T-helper 17 cell (primary cell): ENCODE data around the gene LACTBL1. TPM values are rescaled to one million over a fixed set of nuclear protein-coding genes. Genes with fewer than 3 reads are reported as not detected.

Source experiments
- ATAC-seq: fragments of 150-1000 bp; cut with Tn5 transposase; 2 replicates; pipeline ENCODE4 v1.10.0; 2021; ENCODE audit warnings: mild to moderate bottlenecking, moderate library complexity
- DNase-seq, 3 donors: peaks; one replicate each; pipeline versions ENCODE4 v3.0.0 to v3.0.0-alpha.2; 2020 to 2021
- H3K9me3 ChIP-seq: one replicate; pipeline ENCODE4 v1.7.0; 2013; ENCODE audit warnings: low read length, mild to moderate bottlenecking; ENCODE audit not compliant: control insufficient read depth, poor library complexity, severe bottlenecking
- H3K27ac Mint-ChIP-seq: one replicate; pipeline ENCODE4 v1.8.0; 2022; ENCODE audit warnings: mild to moderate bottlenecking, moderate library complexity, mixed read lengths
- H3K27me3 Mint-ChIP-seq: one replicate; pipeline ENCODE4 v1.8.0; 2022; ENCODE audit warnings: mixed read lengths
- H3K36me3 Mint-ChIP-seq: one replicate; pipeline ENCODE4 v1.8.0; 2022; ENCODE audit warnings: low read depth, mixed read lengths
- H3K4me1 Mint-ChIP-seq: one replicate; pipeline ENCODE4 v1.8.0; 2022; ENCODE audit warnings: mild to moderate bottlenecking, mixed read lengths
- H3K4me3 Mint-ChIP-seq: one replicate; pipeline ENCODE4 v1.8.0; 2022; ENCODE audit warnings: mild to moderate bottlenecking, moderate library complexity, mixed read lengths
- total RNA-seq, 4 donors: library from RNA in 2 of 4; stranded (reverse) in 2 of 4; gene quantifications; one replicate each; pipeline ENCODE4 v1.2.3 and lab custom pipeline; 2022 to 2026

LACTBL1 gene
- total RNA-seq, 2 donors from 2014 or later: not detected

DNA sequence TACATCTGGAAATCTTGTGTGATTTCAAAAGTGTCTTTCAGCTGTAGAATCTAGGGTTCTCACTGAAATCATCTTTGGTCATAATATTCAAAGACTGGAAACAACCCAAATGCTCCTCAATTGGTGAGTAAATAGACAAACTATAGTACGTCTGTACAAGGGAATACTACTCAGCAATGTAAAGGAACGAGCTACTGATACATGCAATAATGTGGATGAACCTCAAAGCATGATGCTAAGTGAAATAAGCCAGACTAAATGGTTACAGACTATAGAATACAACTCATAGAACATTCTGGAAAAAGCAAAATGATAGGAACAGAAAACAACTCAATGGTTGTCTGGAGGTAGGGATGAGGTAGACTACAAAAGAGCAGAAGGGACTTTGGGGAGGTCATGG lies 2.6 kb downstream of the LACTBL1 start:
- Mint-ChIP-seq H3K4me3 (no peak overlapping the region), H3K27me3 (peaks cover 66% of the 10 kb centered on the region), H3K4me1 (peaks cover 6% of the 10 kb centered on the region), H3K36me3 (peaks cover 7% of the 10 kb centered on the region), H3K27ac (no peak overlapping the region)
- DNase-seq (no peak), ATAC-seq (no peak)
- H3K9me3 ChIP-seq: peaks cover 3% of the 10 kb centered on the region

DNA sequence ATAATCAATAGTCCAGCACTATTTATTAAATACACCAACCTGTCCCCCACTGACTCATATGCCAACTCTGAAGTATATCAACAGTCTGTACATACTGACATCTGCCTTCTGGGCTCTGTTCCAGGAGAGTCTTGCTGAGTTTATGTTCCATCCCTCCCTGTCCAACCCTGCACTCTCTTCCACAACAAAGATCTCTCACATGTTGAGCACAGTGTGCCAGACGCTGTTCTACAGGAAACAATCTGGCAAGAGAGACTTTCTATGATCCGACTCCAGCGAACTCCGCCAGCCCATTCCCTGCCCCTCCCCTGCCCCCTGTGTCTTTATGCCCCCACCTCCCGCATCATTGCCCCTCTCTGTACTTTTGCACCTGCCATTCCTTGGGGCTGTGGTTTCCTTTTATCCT lies 3.4 kb downstream of the LACTBL1 start:
- peaks cover 6% of the 10 kb centered on the region for H3K4me1 Mint-ChIP-seq
- no peak for ATAC-seq
- H3K36me3 Mint-ChIP-seq: peaks cover 7% of the 10 kb centered on the region
- no peak for DNase-seq
- H3K27ac Mint-ChIP-seq: no peak overlapping the region
- peaks cover 58% of the 10 kb centered on the region for H3K27me3 Mint-ChIP-seq
- no peak overlapping the region for H3K4me3 Mint-ChIP-seq
- H3K9me3 ChIP-seq: peaks cover 3% of the 10 kb centered on the region

DNA sequence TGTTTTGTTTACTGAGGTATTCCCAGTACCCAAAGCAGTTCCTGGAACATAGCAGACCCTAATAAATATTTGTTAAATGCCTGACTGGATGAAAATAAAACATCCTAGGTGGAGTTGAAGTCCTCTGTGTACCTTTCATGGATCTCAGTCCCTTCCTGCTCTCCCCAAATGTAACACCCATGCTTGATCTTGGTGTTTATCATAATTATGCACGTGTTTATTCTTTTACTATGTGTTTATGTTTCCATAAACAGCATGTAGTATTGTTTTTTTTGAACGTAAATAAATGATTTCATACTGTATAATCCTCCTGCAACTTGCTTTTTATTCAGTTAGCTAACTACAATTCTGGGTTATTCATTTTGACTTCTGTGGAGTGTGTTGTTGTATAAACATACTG lies 4.8 kb downstream of the LACTBL1 start:
- DNase-seq: no peak
- H3K27me3 Mint-ChIP-seq: peaks cover 54% of the 10 kb centered on the region
- peaks cover 7% of the 10 kb centered on the region for H3K36me3 Mint-ChIP-seq
- no peak for ATAC-seq
- H3K4me1 Mint-ChIP-seq: peaks cover 8% of the 10 kb centered on the region
- peaks cover 3% of the 10 kb centered on the region for H3K9me3 ChIP-seq
- H3K4me3 Mint-ChIP-seq: no peak overlapping the region
- H3K27ac Mint-ChIP-seq: no peak overlapping the region

DNA sequence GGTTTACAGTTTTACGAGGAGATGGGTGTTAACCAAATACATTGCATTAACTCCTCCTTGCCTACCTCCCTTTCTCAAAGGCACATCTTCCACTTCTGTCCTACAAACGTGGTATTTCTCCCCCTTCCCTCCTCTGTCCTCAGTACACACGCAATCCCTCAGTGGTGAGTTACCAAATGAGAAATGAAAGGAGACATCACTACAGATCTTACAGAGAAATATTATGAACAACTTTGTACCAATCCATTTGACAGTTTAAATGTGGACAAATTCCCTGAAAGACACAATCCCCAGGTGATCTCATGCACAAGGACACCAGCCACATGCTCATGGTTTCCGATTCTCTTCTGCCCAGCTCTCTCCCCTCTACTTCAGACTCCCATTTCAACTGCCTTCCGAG lies 6.4 kb downstream of the LACTBL1 start:
- no peak overlapping the region for H3K27ac Mint-ChIP-seq
- no peak for ATAC-seq
- peaks cover 3% of the 10 kb centered on the region for H3K9me3 ChIP-seq
- H3K27me3 Mint-ChIP-seq: peaks cover 48% of the 10 kb centered on the region
- DNase-seq: no peak
- no peak overlapping the region for H3K4me3 Mint-ChIP-seq
- H3K36me3 Mint-ChIP-seq: peaks cover 7% of the 10 kb centered on the region
- H3K4me1 Mint-ChIP-seq: peaks cover 6% of the 10 kb centered on the region

DNA sequence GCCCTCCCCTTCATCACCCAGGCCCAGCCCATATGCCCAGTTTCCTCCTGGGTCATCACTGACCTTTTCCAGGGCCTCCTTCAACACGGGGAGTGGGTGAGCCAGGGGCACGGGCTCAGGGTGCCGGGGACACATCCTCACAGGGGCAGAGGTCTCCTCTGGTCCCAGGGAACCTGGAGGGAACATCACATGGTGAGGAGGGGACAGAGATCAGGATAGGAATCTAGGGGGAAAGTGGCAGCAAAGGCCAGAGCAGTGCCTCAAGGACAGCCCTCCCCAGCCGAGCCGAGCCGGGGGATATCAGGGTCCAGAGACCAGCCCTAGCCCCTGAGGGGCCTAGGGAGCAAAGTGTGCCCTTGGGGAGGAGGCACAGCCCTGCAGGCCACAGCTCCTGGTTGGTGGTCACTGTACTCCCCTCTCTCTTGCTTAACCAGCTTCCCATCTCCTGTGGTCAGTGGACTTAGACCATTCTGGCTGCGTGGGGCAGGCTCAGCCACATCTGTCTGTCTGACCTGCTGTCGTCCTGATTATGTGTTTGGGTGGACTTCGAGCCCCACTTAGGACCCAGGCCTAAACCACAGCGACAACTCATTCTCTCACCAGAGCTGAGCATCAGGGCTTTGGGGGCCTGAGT lies 9.5 kb downstream of the LACTBL1 start:
- ATAC-seq: no peak
- peaks cover 3% of the 10 kb centered on the region for H3K9me3 ChIP-seq
- H3K36me3 Mint-ChIP-seq: no peaks in the 10 kb centered on the region
- H3K27ac Mint-ChIP-seq: no peak overlapping the region
- no peak overlapping the region for H3K4me3 Mint-ChIP-seq
- DNase-seq: no peak
- peaks cover 26% of the 10 kb centered on the region for H3K27me3 Mint-ChIP-seq
- H3K4me1 Mint-ChIP-seq: peaks cover 4% of the 10 kb centered on the region

DNA sequence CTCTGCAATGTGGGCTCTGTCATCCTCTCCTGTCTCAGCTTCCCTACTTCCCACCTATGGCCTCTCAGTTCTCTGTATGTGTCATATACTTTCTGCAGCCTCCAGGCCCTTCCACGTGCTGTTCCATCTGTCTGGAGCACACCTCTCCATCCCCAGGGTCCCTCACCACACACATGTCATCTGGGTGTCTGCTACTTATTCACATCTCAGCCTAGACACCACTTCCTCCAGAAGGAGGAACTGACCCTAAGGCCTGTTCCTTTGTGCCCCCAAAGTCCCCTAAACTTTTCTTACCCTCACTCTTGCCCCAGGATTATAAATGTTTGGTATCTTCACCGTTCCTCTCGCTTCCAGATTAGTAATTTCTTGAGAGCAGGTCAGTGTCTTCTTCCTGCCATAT lies 10.1 kb downstream of the LACTBL1 start:
- Mint-ChIP-seq H3K4me3 (no peak overlapping the region), H3K27me3 (peaks cover 22% of the 10 kb centered on the region)

DNA sequence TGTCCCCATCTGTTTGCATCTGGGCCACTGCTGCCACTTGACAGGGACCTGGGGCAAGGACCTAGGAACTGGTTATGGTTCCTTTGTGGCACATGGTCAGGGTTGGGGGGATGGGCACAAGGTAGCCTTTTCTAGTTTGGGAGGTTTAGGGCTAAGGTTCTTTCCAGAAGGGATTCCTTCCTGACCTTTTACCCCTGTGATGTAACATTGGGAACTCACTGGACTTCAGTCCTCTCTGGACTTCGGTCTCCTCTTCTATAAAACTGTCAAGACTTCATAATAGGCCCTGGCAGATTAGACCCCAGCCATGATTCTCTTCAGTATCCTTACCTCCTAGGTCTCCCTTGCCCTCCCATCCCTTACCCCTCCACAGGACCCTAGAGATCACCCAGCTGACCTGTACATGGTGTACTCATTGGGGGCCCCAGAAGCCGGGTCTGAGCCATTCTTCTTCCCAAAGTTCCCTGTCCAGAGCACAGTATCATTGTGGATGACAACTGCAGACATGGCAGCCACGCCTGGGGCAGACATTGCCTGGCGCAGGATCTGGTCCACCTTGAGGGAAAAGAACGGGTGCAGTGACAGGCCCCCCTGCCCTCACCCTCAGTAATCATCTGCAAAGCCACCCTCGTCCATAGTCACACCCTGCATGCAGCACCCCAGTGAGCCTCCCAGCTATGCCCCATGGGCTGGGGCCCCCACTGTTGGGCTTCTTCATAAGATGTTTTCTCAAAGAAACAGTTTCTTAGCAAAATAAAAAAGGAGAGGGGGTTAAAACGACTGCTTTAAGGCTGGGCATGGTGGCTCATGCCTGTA lies 12.9 kb downstream of the LACTBL1 start:
- Mint-ChIP-seq H3K27ac (no peak overlapping the region), H3K27me3 (peaks cover 29% of the 10 kb centered on the region), H3K4me3 (no peak overlapping the region), H3K36me3 (no peaks in the 10 kb centered on the region), H3K4me1 (peaks cover 4% of the 10 kb centered on the region)
- ATAC-seq: no peak
- H3K9me3 ChIP-seq: no peaks in the 10 kb centered on the region
- DNase-seq: no peak

More for the DNA sequence above, 10.1 kb downstream of the LACTBL1 start:
- Mint-ChIP-seq H3K4me1 (peaks cover 4% of the 10 kb centered on the region), H3K27ac (no peak overlapping the region), H3K36me3 (no peaks in the 10 kb centered on the region)
- peaks cover 3% of the 10 kb centered on the region for H3K9me3 ChIP-seq
- DNase-seq: no peak
- no peak for ATAC-seq

DNA sequence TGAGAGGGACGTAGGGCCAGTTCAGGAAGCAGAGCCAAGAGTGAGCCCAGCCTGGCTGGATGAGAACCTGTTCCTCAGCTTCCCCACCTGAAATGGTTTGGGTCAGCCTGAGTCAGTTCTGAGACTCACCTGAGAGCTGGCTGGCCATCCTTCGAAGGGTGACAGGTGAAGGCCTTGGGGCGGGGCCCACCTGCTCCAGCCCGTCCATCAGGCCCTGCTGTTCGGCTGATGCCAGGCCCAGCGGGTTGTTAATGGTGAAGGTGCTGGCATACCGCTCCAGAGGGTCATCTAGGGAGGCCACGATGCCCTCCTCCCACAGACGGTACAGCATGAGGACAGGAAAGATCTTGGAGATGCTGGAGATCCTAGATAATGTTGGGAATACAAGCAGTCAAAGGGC lies 14.1 kb downstream of the LACTBL1 start:
- Mint-ChIP-seq H3K36me3 (no peaks in the 10 kb centered on the region), H3K4me1 (peaks cover 2% of the 10 kb centered on the region), H3K4me3 (no peak overlapping the region), H3K27me3 (peaks cover 40% of the 10 kb centered on the region), H3K27ac (no peak overlapping the region)
- ATAC-seq (no peak), DNase-seq (no peak)
- no peaks in the 10 kb centered on the region for H3K9me3 ChIP-seq

DNA sequence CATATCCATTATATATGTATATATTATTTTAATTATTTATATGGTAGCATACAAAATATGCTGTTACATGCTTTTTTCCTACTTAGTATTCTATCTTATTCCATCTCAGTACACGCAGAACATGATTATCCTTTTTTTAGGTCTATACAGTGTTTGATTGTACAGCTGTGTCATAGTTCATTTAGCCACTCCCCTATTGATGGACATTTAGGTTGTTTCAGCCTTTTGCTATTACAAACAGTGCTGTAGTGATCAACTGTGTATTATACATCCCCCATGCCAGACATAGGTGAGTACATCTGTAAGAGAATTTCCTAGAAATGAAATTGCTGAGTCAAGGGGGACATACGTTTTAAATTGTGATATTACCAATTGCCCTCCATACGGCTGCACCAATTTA lies 15.6 kb downstream of the LACTBL1 start:
- H3K9me3 ChIP-seq: no peaks in the 10 kb centered on the region
- H3K36me3 Mint-ChIP-seq: no peaks in the 10 kb centered on the region
- no peak overlapping the region for H3K4me3 Mint-ChIP-seq
- ATAC-seq (no peak), DNase-seq (no peak)
- H3K4me1 Mint-ChIP-seq: no peaks in the 10 kb centered on the region
- peaks cover 31% of the 10 kb centered on the region for H3K27me3 Mint-ChIP-seq
- H3K27ac Mint-ChIP-seq: no peak overlapping the region

DNA sequence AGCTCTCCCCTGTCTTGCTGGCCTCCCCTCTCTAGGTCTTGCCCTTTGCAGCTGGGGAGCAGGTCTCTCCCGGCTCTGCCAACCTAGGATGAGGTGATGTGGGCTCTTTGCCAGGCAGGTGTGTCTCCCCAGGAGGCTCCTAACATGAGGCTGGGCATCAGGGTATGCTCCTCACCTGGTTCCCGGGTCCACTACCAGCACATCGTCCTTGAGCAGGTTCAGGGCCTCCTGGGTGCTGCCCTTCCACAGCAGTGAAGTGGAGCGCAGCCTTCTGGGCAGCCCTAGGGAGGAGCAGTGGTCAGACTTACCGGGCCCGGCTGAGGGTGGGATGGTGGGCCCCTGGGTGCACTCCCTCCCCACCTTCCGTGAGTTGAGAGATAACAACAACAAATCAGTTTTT lies 17.5 kb downstream of the LACTBL1 start:
- H3K9me3 ChIP-seq: no peaks in the 10 kb centered on the region
- no peak for ATAC-seq
- DNase-seq: no peak
- H3K4me1 Mint-ChIP-seq: no peaks in the 10 kb centered on the region
- no peak overlapping the region for H3K27ac Mint-ChIP-seq
- H3K4me3 Mint-ChIP-seq: no peak overlapping the region
- no peaks in the 10 kb centered on the region for H3K36me3 Mint-ChIP-seq
- peaks cover 45% of the 10 kb centered on the region for H3K27me3 Mint-ChIP-seq

DNA sequence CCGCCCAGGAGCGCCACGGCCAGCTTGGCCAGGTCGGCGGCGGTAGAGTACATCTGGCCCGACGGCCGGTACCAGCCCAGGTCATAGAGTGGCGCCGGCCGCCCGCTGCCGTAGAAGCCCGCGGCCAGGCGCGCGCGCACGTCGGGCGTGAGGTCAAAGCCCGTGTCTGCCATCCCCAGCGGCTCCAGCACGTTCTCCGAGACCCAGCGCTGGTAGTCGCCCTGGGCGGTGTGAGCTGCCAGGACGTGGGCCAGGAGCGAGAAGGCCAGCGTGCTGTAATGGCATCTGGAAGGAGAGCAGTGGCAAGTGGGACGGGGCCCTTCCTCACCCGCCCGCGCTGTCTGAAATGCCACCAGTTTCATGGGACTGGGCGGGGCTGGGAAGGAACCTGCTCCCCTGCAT lies 18.9 kb downstream of the LACTBL1 start:
- Mint-ChIP-seq H3K36me3 (no peaks in the 10 kb centered on the region), H3K4me3 (no peak overlapping the region), H3K27me3 (peaks cover 52% of the 10 kb centered on the region), H3K4me1 (no peaks in the 10 kb centered on the region), H3K27ac (no peak overlapping the region)
- DNase-seq: no peak
- no peaks in the 10 kb centered on the region for H3K9me3 ChIP-seq
- no peak for ATAC-seq

DNA sequence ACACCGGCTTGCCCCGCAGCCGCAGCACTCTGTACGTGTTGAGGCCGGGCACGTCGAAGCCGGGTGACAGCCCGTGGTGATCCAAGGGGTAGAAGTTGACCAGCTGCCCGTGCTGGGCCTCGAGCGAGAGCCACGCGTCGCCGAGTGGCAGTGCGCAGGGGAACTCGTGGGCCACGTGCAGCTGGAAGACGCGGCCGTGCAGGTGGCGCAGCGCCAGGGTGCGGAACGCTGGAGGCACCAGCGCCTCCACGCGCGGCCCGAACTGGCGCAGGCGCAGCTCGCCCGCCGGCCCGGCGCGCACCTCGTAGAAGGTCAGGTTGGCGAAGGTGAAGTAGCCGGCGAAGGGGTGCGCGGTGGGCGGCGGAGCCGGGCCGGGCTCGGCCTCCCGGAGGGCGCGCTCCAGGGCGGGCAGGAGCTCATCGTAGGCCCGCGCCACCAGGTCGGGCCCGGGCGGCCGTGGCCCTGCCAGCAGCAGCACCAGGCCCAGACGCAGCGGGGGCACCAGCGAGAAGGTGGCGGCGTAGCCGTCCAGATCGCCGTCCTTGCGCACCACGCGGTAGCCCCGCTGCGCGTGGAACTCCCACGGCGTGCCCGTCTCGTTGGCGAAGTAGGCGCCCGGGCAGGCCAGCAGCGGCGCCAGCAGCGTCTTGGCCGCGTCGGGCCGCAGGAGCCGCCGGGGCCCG lies 19.5 kb downstream of the LACTBL1 start:
- DNase-seq (no peak), ATAC-seq (no peak)
- H3K4me3 Mint-ChIP-seq: no peak overlapping the region
- H3K27me3 Mint-ChIP-seq: peaks cover 53% of the 10 kb centered on the region
- no peaks in the 10 kb centered on the region for H3K4me1 Mint-ChIP-seq
- H3K9me3 ChIP-seq: no peaks in the 10 kb centered on the region
- H3K27ac Mint-ChIP-seq: no peak overlapping the region
- no peaks in the 10 kb centered on the region for H3K36me3 Mint-ChIP-seq

DNA sequence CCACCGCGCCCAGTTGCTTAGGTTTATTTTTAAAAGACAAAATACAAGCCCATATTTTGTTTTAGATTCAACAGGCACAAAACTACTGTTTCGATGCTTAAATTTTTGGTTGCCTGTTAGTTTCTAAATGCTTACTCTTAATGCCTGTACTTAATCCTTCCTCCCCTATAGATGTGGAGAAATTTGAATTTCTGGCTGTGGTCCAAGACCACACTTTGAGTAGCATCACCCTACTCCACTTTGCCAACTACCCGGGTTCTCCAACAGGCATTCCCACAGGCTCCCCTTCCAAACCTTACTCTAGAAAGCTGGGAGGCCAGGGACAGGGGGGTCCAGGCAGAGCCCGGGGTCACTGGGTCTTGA lies 20.0 kb downstream of the LACTBL1 start:
- ATAC-seq (no peak), DNase-seq (no peak)
- H3K9me3 ChIP-seq: no peaks in the 10 kb centered on the region
- Mint-ChIP-seq H3K36me3 (no peaks in the 10 kb centered on the region), H3K4me1 (no peaks in the 10 kb centered on the region), H3K27me3 (peaks cover 54% of the 10 kb centered on the region), H3K27ac (no peak overlapping the region), H3K4me3 (no peak overlapping the region)
